IPS-18a (cell line): ENCODE results near the gene MAB21L3.

Source experiments
- H3K27ac ChIP-seq: one replicate; pipeline ENCODE4 v1.5.1; 2013; ENCODE audit warnings: low read length
- H3K27me3 ChIP-seq: one replicate; pipeline ENCODE4 v1.6.1; 2013; ENCODE audit warnings: mild to moderate bottlenecking, low read length; ENCODE audit not compliant: control insufficient read depth, insufficient read depth
- H3K36me3 ChIP-seq: one replicate; pipeline ENCODE4 v1.6.1; 2013; ENCODE audit warnings: low read depth, low read length; ENCODE audit not compliant: control insufficient read depth
- H3K4me1 ChIP-seq: one replicate; pipeline ENCODE4 v1.6.1; 2013; ENCODE audit warnings: low read depth, low read length; ENCODE audit not compliant: control insufficient read depth
- H3K4me3 ChIP-seq: one replicate; pipeline ENCODE4 v1.5.1; 2013; ENCODE audit warnings: low read length
- H3K9ac ChIP-seq: one replicate; pipeline ENCODE4 v1.6.1; 2013; ENCODE audit warnings: mild to moderate bottlenecking, low read length, moderate library complexity
- H3K9me3 ChIP-seq: one replicate; pipeline ENCODE4 v1.6.1; 2013; ENCODE audit warnings: low read depth, low read length; ENCODE audit not compliant: control insufficient read depth

Gene MAB21L3

GRCh38 chr1:116112388-116113140 is 1.4 kb downstream of the MAB21L3 start:
- no peaks in the 10 kb centered on the region for H3K4me1 ChIP-seq
- no peaks in the 10 kb centered on the region for H3K36me3 ChIP-seq
- no peaks in the 10 kb centered on the region for H3K27me3 ChIP-seq
- H3K27ac ChIP-seq, result no peak overlapping the region
- H3K4me3 ChIP-seq, result no peak overlapping the region
- no peaks in the 10 kb centered on the region for H3K9me3 ChIP-seq
- H3K9ac ChIP-seq, result no peak overlapping the region

GRCh38 chr1:116113615-116114014 is 2.4 kb downstream of the MAB21L3 start:
- Histone ChIP-seq H3K27me3 (no peaks in the 10 kb centered on the region), H3K9ac (no peak overlapping the region), H3K27ac (no peak overlapping the region), H3K9me3 (no peaks in the 10 kb centered on the region), H3K4me3 (no peak overlapping the region), H3K4me1 (no peaks in the 10 kb centered on the region), H3K36me3 (no peaks in the 10 kb centered on the region)

- Histone ChIP-seq H3K36me3 (no peaks in the 10 kb centered on the region), H3K27ac (no peak overlapping the region), H3K9me3 (no peaks in the 10 kb centered on the region), H3K9ac (no peak overlapping the region), H3K4me3 (no peak overlapping the region), H3K27me3 (no peaks in the 10 kb centered on the region), H3K4me1 (no peaks in the 10 kb centered on the region)
These were observed 4.6 kb downstream of the MAB21L3 start for GRCh38 chr1:116115476-116116439.

GRCh38 chr1:116118471-116118870 is 7.3 kb downstream of the MAB21L3 start:
- Histone ChIP-seq H3K36me3 (no peaks in the 10 kb centered on the region), H3K9me3 (no peaks in the 10 kb centered on the region), H3K9ac (no peak overlapping the region), H3K27ac (no peak overlapping the region), H3K27me3 (no peaks in the 10 kb centered on the region), H3K4me3 (no peak overlapping the region), H3K4me1 (no peaks in the 10 kb centered on the region)

- Histone ChIP-seq H3K4me1 (no peaks in the 10 kb centered on the region), H3K36me3 (no peaks in the 10 kb centered on the region), H3K9ac (no peak overlapping the region), H3K27me3 (no peaks in the 10 kb centered on the region), H3K27ac (no peak overlapping the region), H3K4me3 (no peak overlapping the region), H3K9me3 (no peaks in the 10 kb centered on the region)
These were observed 8.7 kb downstream of the MAB21L3 start for GRCh38 chr1:116119876-116120275.

GRCh38 chr1:116122955-116123757 is 12.0 kb downstream of the MAB21L3 start:
- Histone ChIP-seq H3K9me3 (no peaks in the 10 kb centered on the region), H3K27ac (no peak overlapping the region), H3K36me3 (no peaks in the 10 kb centered on the region), H3K4me3 (no peak overlapping the region), H3K4me1 (no peaks in the 10 kb centered on the region), H3K27me3 (no peaks in the 10 kb centered on the region), H3K9ac (no peak overlapping the region)

GRCh38 chr1:116123837-116124533 is 12.8 kb downstream of the MAB21L3 start:
- no peaks in the 10 kb centered on the region for H3K9me3 ChIP-seq
- no peak overlapping the region for H3K4me3 ChIP-seq
- H3K4me1 ChIP-seq, result no peaks in the 10 kb centered on the region
- H3K36me3 ChIP-seq, result no peaks in the 10 kb centered on the region
- no peak overlapping the region for H3K27ac ChIP-seq
- no peak overlapping the region for H3K9ac ChIP-seq
- no peaks in the 10 kb centered on the region for H3K27me3 ChIP-seq

- Histone ChIP-seq H3K9ac (no peak overlapping the region), H3K36me3 (no peaks in the 10 kb centered on the region), H3K4me3 (no peak overlapping the region), H3K27me3 (no peaks in the 10 kb centered on the region), H3K4me1 (no peaks in the 10 kb centered on the region), H3K9me3 (no peaks in the 10 kb centered on the region), H3K27ac (no peak overlapping the region)
These were observed 14.6 kb downstream of the MAB21L3 start for GRCh38 chr1:116125758-116126157.

- no peaks in the 10 kb centered on the region for H3K36me3 ChIP-seq
- no peaks in the 10 kb centered on the region for H3K27me3 ChIP-seq
- no peak overlapping the region for H3K4me3 ChIP-seq
- H3K9me3 ChIP-seq, result no peaks in the 10 kb centered on the region
- no peak overlapping the region for H3K9ac ChIP-seq
- H3K27ac ChIP-seq, result no peak overlapping the region
- H3K4me1 ChIP-seq, result no peaks in the 10 kb centered on the region
These were observed 15.1 kb downstream of the MAB21L3 start for GRCh38 chr1:116126281-116126680.

GRCh38 chr1:116127123-116127847 is 16.1 kb downstream of the MAB21L3 start:
- H3K27me3 ChIP-seq, result no peaks in the 10 kb centered on the region
- no peak overlapping the region for H3K27ac ChIP-seq
- H3K4me1 ChIP-seq, result no peaks in the 10 kb centered on the region
- H3K9me3 ChIP-seq, result no peaks in the 10 kb centered on the region
- no peak overlapping the region for H3K9ac ChIP-seq
- no peak overlapping the region for H3K4me3 ChIP-seq
- H3K36me3 ChIP-seq, result no peaks in the 10 kb centered on the region
